Panc1 (cell line): Measurements from ENCODE around the gene FAM131B. TPM values are rescaled to one million over a fixed set of nuclear protein-coding genes. Genes with fewer than 3 reads are reported as not detected.

Experiments
- ATAC-seq: fragments of 200-7000 bp; cut with Tn5 transposase; 2 replicates; pipeline ENCODE4 v1.9.1; 2020; ENCODE audit warnings: mild to moderate bottlenecking, moderate library complexity
- BruUV-seq: library from RNA; stranded (reverse); fragments of 400-500 nt; replicated peaks from 2 replicates; lab custom pipeline; 2021; lab: Mats Ljungman, UMichigan
- CTCF ChIA-PET: fragments of 300-600 bp; sonication (Branson Sonifier 250); formaldehyde crosslinking; loops from one replicate; lab custom pipeline; 2022; ENCODE audit warnings: antibody characterized with exemption; lab: Charles Lee
- POLR2A ChIA-PET: fragments of 300-600 bp; sonication (Branson Sonifier 250); formaldehyde crosslinking; loops from one replicate; lab custom pipeline; 2022; ENCODE audit warnings: antibody characterized with exemption; lab: Charles Lee
- DNase-seq: peaks from one replicate; pipeline ENCODE4 v3.0.0-alpha.2; 2010; ENCODE audit warnings: low read depth, low spot score
- H3K27ac ChIP-seq: 2 replicates; pipeline ENCODE4 v1.5.1; 2011; ENCODE audit warnings: mild to moderate bottlenecking, low read length, inconsistent platforms
- H3K27me3 ChIP-seq: fragments of 200-500 bp; sonication (Bioruptor generic); 2 replicates; pipeline ENCODE4 v1.6.0; 2014; ENCODE audit warnings: low read length, inconsistent platforms; ENCODE audit not compliant: control insufficient read depth, insufficient read depth
- H3K36me3 ChIP-seq: fragments of 200-500 bp; sonication (Bioruptor generic); 2 replicates; pipeline ENCODE4 v1.5.1; 2014; ENCODE audit warnings: inconsistent platforms, mild to moderate bottlenecking, low read length, moderate library complexity; ENCODE audit not compliant: control insufficient read depth, insufficient read depth
- H3K4me1 ChIP-seq: 2 replicates; pipeline ENCODE4 v1.5.1; 2011; ENCODE audit warnings: inconsistent platforms, mild to moderate bottlenecking, low read length, moderate library complexity; ENCODE audit not compliant: control insufficient read depth, insufficient read depth
- H3K4me3 ChIP-seq, 2 experiments: 2 replicates each; pipeline ENCODE4 v1.5.1; 2011 to 2012; ENCODE audit warnings: low read depth in 2 of 2, low read length in 2 of 2, mild to moderate bottlenecking in 2 of 2, inconsistent platforms in 1 of 2, moderate library complexity in 1 of 2
- H3K9me3 ChIP-seq: fragments of 200-500 bp; sonication (Bioruptor generic); 2 replicates; pipeline ENCODE4 v1.5.1; 2014; ENCODE audit warnings: low read depth, mild to moderate bottlenecking, inconsistent platforms, low read length, moderate library complexity; ENCODE audit not compliant: control insufficient read depth, insufficient read depth
- CTCF ChIP-seq: fragments of 450-650 bp; IDR thresholded peaks from 2 replicates; pipeline ENCODE4 v1.5.1; 2017; ENCODE audit warnings: mild to moderate bottlenecking
- POLR2AphosphoS5 ChIP-seq: IDR thresholded peaks from 2 replicates; pipeline ENCODE4 v1.6.1; 2012; ENCODE audit warnings: mild to moderate bottlenecking, low read depth, low read length, moderate library complexity
- REST ChIP-seq, 2 experiments: IDR thresholded peaks; 2 replicates each; pipeline ENCODE4 v1.6.1; 2011 to 2012; ENCODE audit warnings: low read depth in 2 of 2, control low read depth in 1 of 2, low read length in 1 of 2, mild to moderate bottlenecking in 1 of 2, moderate library complexity in 1 of 2; ENCODE audit not compliant: insufficient read depth in 1 of 2
- SIN3A ChIP-seq: IDR thresholded peaks from 2 replicates; pipeline ENCODE4 v1.6.1; 2012; ENCODE audit warnings: low read depth, mild to moderate bottlenecking, low read length, moderate library complexity, borderline replicate concordance; ENCODE audit not compliant: insufficient read depth
- TCF7L2 ChIP-seq: IDR thresholded peaks from 2 replicates; pipeline ENCODE4 v1.6.1; 2011; ENCODE audit warnings: mild to moderate bottlenecking, low read depth, low read length, inconsistent platforms
- in situ Hi-C: cut with HindIII; loops from 2 replicates; pipeline ENCODE4 v1.10.0; 2016; ENCODE audit warnings: low sequenced_read_pairs, low pct_unique_long_range_greater_than_20kb
- intact Hi-C: fragments of 100-400 bp; cut with micrococcal nuclease; formaldehyde crosslinking; loops from one replicate; pipeline ENCODE4 v1.10.0; 2022; ENCODE audit not compliant: unreplicated experiment
- total RNA-seq: library from RNA; stranded (reverse); gene quantifications from one replicate; pipeline ENCODE4 v1.2.1, GENCODE V29; 2021; ENCODE audit not compliant: unreplicated experiment

FAM131B gene
- total RNA-seq, 1 experiment from 2014 or later: 1.5 TPM

DNA sequence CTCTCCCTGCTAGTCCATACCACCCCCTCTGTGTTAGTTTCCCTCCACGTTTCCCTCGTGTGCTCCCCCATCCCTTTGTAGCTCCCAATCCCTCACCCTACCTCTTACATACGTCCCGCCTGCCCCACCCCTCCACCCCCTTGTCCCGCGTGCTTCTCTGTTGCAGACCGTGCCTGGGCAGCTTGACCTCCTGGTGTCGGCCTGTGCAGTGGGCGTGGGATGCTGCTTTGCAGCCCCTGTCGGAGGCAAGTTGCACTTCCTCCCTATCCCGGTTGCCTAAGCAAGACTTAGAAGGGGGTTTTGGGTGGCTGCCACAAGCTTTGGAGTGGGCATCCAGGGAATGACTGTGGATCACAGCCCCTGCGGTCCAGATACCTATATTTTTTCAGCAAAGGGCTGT is 38.9 kb downstream of the FAM131B start:
- no peaks in the 10 kb centered on the region; the same call in 1 of the 2 replicates for H3K27me3 ChIP-seq
- in situ Hi-C loops (no loop called here), intact Hi-C loops (no loop called here)
- TF ChIP-seq CTCF: no peak
- TF ChIP-seq SIN3A: no peak
- no peak for TF ChIP-seq REST (IDR thresholded peaks at IDR 0.05; ENCODE audit: insufficient read depth in 1 of 2, low read depth in 2 of 2, low read length in 1 of 2)
- TF ChIP-seq POLR2AphosphoS5: no peak
- no peak for TF ChIP-seq TCF7L2
- ATAC-seq (no peak), DNase-seq (no peak)
- H3K9me3 ChIP-seq: no peaks in the 10 kb centered on the region
- ChIA-PET CTCF (interaction anchor here (0.7 kb wide), 1 partner anchor 37 kb away, joined by 6 read pairs; no protein-coding TSS in a partner anchor), POLR2A (no interaction called here)
- BruUV-seq: no TSS peak
- H3K4me3 ChIP-seq: no peak overlapping the region
- no peak overlapping the region for H3K27ac ChIP-seq
- H3K36me3 ChIP-seq: no peaks in the 10 kb centered on the region
- no peaks in the 10 kb centered on the region for H3K4me1 ChIP-seq

DNA sequence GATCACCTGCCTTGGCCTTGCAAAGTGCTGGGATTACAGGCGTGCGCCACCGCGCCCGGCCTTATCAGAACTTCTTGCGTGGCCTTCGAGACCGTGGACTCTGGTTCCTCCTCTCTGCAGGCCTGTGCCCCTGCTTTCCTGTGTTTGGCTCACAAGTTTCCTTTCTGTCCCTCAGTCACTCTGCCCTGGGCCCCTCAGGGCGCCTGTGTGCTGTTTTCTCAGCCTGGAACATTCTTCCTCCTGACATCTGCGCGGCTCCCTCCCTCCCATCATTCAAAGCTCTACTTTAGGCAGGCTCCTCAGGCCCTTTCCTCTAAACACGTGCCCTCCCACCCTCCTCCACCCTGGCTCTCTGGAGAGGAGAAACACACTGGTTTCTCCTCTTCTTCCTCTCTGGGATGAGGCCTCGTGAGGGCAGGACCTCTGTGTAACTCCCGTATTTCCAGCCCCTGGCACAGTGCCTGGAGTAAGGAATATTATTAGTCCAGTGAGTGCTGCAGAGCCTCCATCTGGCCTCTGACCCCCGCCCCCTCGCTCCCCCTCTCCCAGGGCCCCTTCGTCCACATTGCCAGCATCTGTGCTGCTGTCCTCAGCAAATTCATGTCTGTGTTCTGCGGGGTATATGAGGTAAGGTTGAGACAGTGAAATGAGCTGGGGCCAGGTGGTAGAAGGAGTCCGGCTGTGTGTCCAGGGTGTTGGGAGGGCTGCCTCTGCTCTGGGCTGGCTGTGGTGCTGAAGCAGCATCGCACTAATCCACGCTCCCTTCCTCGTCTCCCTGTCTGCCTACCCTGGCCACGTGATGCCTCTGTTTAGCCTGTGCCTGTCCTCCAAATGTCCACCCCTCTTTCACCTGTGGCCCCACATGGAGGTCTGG is 39.5 kb downstream of the FAM131B start:
- in situ Hi-C loops: no loop called here
- ChIA-PET CTCF (interaction anchor here (0.7 kb wide), 1 partner anchor 38 kb away, joined by 6 read pairs; no protein-coding TSS in a partner anchor), POLR2A (no interaction called here)
- Histone ChIP-seq H3K4me1 (no peaks in the 10 kb centered on the region), H3K4me3 (no peak overlapping the region), H3K36me3 (no peaks in the 10 kb centered on the region), H3K27me3 (no peaks in the 10 kb centered on the region; the same call in 1 of the 2 replicates), H3K27ac (no peak overlapping the region), H3K9me3 (no peaks in the 10 kb centered on the region)
- 0 out of 2 replicates have a peak, but pooled peaks have one; percentile 31 for ATAC-seq
- no TSS peak for BruUV-seq
- TF ChIP-seq REST (IDR thresholded peaks at IDR 0.05; ENCODE audit: insufficient read depth in 1 of 2, low read depth in 2 of 2, low read length in 1 of 2): no peak
- TF ChIP-seq TCF7L2: no peak
- no peak for TF ChIP-seq CTCF
- TF ChIP-seq SIN3A: no peak
- no peak for TF ChIP-seq POLR2AphosphoS5
- no peak for DNase-seq
- intact Hi-C loops: no loop called here
